Nucleus accumbens (tissue), 56 donors: Measurements from ENCODE around the gene MSL3B.

ENCODE experiments used
- DNase-seq, 56 donors: peaks; one replicate each; lab custom pipeline; 2025; lab: John Stamatoyannopoulos, UW

The MSL3B gene

GRCh38 chr2:233818639-233819621, 49.3 kb downstream of the MSL3B start:
- DNase-seq = no peak

GRCh38 chr2:233817995-233818638, 50.1 kb downstream of the MSL3B start:
- no peak for DNase-seq

GRCh38 chr2:233817361-233817911, 50.8 kb downstream of the MSL3B start:
- DNase-seq = no peak

- DNase-seq = no peak
Observed at GRCh38 chr2:233816771-233817170, 51.4 kb downstream of the MSL3B start.

- no peak for DNase-seq
Observed at GRCh38 chr2:233816334-233816733, 51.9 kb downstream of the MSL3B start.

- DNase-seq = no peak
Observed at GRCh38 chr2:233815861-233816260, 52.3 kb downstream of the MSL3B start.
